ENCODE measurements around the gene KYNU. TPM values are rescaled to one million over a fixed set of nuclear protein-coding genes. Genes with fewer than 3 reads are reported as not detected.
"Not testable (repeated sequence)": the region's sequence is repeated elsewhere in the genome, so short reads cannot be mapped to it uniquely, and the experiment has no call there.

KYNU gene
- total RNA-seq, 1 donor from 2014 or later = 0.26 TPM

- Mint-ChIP-seq H3K4me1 (no peaks in the 10 kb centered on the region), H3K27me3 (ENCODE audit: low read depth) (no peaks in the 10 kb centered on the region)
These were observed 18.5 kb upstream of the KYNU start for GRCh38 chr2:142858961-142859360.

GRCh38 chr2:142862299-142862698, 15.2 kb upstream of the KYNU start:
- H3K9me3 Mint-ChIP-seq = no peaks in the 10 kb centered on the region
- H3K36me3 Mint-ChIP-seq (ENCODE audit: low read depth) = no peaks in the 10 kb centered on the region
- no peak for DNase-seq (ENCODE audit: low read depth, low spot score)
- no peak overlapping the region for H3K4me3 Mint-ChIP-seq
- no peak for TF ChIP-seq CTCF (conservative IDR thresholded peaks at IDR 0.05)
- no peaks in the 10 kb centered on the region for H3K27me3 Mint-ChIP-seq (ENCODE audit: low read depth)
- H3K27ac Mint-ChIP-seq (ENCODE audit: unreplicated experiment) = no peak overlapping the region
- no peaks in the 10 kb centered on the region for H3K4me1 Mint-ChIP-seq

More at GRCh38 chr2:142858961-142859360, 18.5 kb upstream of the KYNU start:
- Mint-ChIP-seq H3K9me3 (no peaks in the 10 kb centered on the region), H3K4me3 (no peak overlapping the region), H3K27ac (ENCODE audit: unreplicated experiment) (no peak overlapping the region), H3K36me3 (ENCODE audit: low read depth) (no peaks in the 10 kb centered on the region)
- DNase-seq (ENCODE audit: low read depth, low spot score) = no peak
- TF ChIP-seq CTCF (conservative IDR thresholded peaks at IDR 0.05) = no peak

DNA sequence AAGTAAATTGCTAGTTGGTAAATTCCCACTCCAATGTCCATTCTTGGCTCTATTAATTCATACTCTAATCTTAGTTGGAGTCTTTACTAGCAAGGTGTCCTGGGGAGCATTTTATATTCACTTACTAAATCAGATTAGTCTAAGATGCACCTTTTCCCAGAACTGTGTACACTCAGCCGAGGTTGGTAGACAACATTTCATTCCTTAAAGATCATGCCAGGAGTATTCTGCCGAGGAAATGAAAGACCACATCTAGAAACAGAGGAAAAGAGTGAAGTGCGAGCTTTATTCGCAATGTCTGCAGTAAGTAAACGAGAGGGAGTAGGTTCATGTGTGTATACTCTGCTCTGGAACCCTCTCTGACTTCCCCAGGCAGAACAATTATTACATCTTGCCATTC, 14.6 kb upstream of the KYNU start:
- Mint-ChIP-seq H3K4me1 (no peaks in the 10 kb centered on the region), H3K4me3 (no peak overlapping the region), H3K27ac (ENCODE audit: unreplicated experiment) (no peak overlapping the region), H3K27me3 (ENCODE audit: low read depth) (no peaks in the 10 kb centered on the region), H3K36me3 (ENCODE audit: low read depth) (no peaks in the 10 kb centered on the region), H3K9me3 (no peaks in the 10 kb centered on the region)
- no peak for TF ChIP-seq CTCF (conservative IDR thresholded peaks at IDR 0.05)
- DNase-seq (ENCODE audit: low read depth, low spot score) = no peak

DNA sequence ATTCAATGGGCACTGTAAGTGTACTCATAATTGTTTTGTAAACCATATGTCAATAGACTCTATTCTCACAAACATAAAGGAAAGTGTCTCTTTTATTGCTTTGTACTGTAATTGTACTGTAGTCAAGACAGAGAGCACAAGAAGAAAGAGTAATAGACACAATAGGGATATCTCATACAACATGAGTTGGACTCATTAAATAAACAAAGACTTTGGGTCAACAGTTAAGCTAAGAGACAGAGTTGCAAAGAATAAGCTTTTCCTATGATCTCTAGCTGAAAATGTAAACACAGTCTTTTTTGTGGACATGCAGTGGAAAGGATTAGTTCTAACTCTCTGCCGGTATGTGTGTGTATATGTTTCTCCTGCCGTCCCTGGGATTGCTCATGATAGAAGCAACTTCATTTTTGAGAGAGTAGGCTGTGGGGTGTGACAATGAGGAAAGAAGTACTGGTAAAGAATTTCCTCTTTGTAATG, 13.9 kb upstream of the KYNU start:
- TF ChIP-seq CTCF (conservative IDR thresholded peaks at IDR 0.05) = no peak
- no peaks in the 10 kb centered on the region for H3K4me1 Mint-ChIP-seq
- H3K27ac Mint-ChIP-seq (ENCODE audit: unreplicated experiment) = no peak overlapping the region
- H3K36me3 Mint-ChIP-seq (ENCODE audit: low read depth) = no peaks in the 10 kb centered on the region
- no peaks in the 10 kb centered on the region for H3K9me3 Mint-ChIP-seq
- no peak for DNase-seq (ENCODE audit: low read depth, low spot score)
- no peaks in the 10 kb centered on the region for H3K27me3 Mint-ChIP-seq (ENCODE audit: low read depth)
- no peak overlapping the region for H3K4me3 Mint-ChIP-seq

GRCh38 chr2:142864605-142865004, 12.9 kb upstream of the KYNU start:
- not testable (repeated sequence) for H3K27me3 Mint-ChIP-seq (ENCODE audit: low read depth); H3K4me1 Mint-ChIP-seq; H3K9me3 Mint-ChIP-seq; H3K4me3 Mint-ChIP-seq; H3K27ac Mint-ChIP-seq (ENCODE audit: unreplicated experiment); DNase-seq (ENCODE audit: low read depth, low spot score); H3K36me3 Mint-ChIP-seq (ENCODE audit: low read depth)

GRCh38 chr2:142865924-142866323, 11.5 kb upstream of the KYNU start:
- Mint-ChIP-seq H3K9me3 (no peaks in the 10 kb centered on the region), H3K4me3 (no peak overlapping the region), H3K27me3 (ENCODE audit: low read depth) (no peaks in the 10 kb centered on the region), H3K4me1 (no peaks in the 10 kb centered on the region), H3K27ac (ENCODE audit: unreplicated experiment) (no peak overlapping the region), H3K36me3 (ENCODE audit: low read depth) (no peaks in the 10 kb centered on the region)
- DNase-seq (ENCODE audit: low read depth, low spot score) = no peak
- no peak for TF ChIP-seq CTCF (conservative IDR thresholded peaks at IDR 0.05)

All from neural crest cell (in vitro differentiated cells).